Spleen (tissue), 13 donors: ENCODE data around the gene NKTR. TPM values are rescaled to one million over a fixed set of nuclear protein-coding genes. Genes with fewer than 3 reads are reported as not detected.
"Not testable (repeated sequence)": the region's sequence is repeated elsewhere in the genome, so short reads cannot be mapped to it uniquely, and the experiment has no call there.

ENCODE experiments used
- DNase-seq: peaks from one replicate; pipeline ENCODE4 v3.0.0-alpha.2; 2020
- H3K27ac ChIP-seq, 8 donors: fragments of 200-600 bp; sonication (generic) in 7 of 8; 1 replicate in 4 of 8; 2 replicates in 4 of 8; pipeline versions ENCODE4 v1.5.0 to v1.8.0; 2016 to 2021; ENCODE audit warnings: inconsistent platforms in 4 of 8, mild to moderate bottlenecking in 4 of 8, moderate library complexity in 1 of 8
- H3K27me3 ChIP-seq, 7 donors: fragments of 200-600 bp; sonication (generic) in 6 of 7; replicated peaks in 1 of 7; 1 replicate in 4 of 7; 2 replicates in 3 of 7; pipeline versions ENCODE4 v1.5.0 to v1.8.0; 2016 to 2021; ENCODE audit warnings: inconsistent platforms in 3 of 7, mild to moderate bottlenecking in 1 of 7
- H3K36me3 ChIP-seq, 6 donors: fragments of 200-600 bp; sonication (generic) in 5 of 6; 1 replicate in 4 of 6; 2 replicates in 2 of 6; pipeline versions ENCODE4 v1.5.0 to v1.8.0; 2016 to 2021; ENCODE audit warnings: inconsistent platforms in 2 of 6
- H3K4me1 ChIP-seq, 6 donors: fragments of 200-600 bp; sonication (generic) in 5 of 6; 1 replicate in 3 of 6; 2 replicates in 3 of 6; pipeline versions ENCODE4 v1.5.0 to v1.8.0; 2016 to 2021; ENCODE audit warnings: inconsistent platforms in 3 of 6
- H3K4me3 ChIP-seq, 8 donors: fragments of 200-600 bp; sonication (generic) in 7 of 8; 1 replicate in 4 of 8; 2 replicates in 4 of 8; pipeline versions ENCODE4 v1.5.0 to v1.8.0; 2016 to 2021; ENCODE audit warnings: inconsistent platforms in 4 of 8, mild to moderate bottlenecking in 4 of 8, moderate library complexity in 2 of 8
- H3K9me3 ChIP-seq, 8 donors: fragments of 200-600 bp; sonication (generic) in 7 of 8; 1 replicate in 4 of 8; 2 replicates in 4 of 8; pipeline versions ENCODE4 v1.5.0 to v1.8.0; 2016 to 2021; ENCODE audit warnings: inconsistent platforms in 4 of 8
- POLR2A ChIP-seq, 3 donors: fragments of 450-650 bp; IDR thresholded peaks; one replicate each; pipeline ENCODE4 v1.5.1; 2017; ENCODE audit warnings: antibody characterized with exemption in 3 of 3, mild to moderate bottlenecking in 1 of 3
- POLR2AphosphoS5 ChIP-seq, 3 donors: sonication (generic); formaldehyde crosslinking; IDR thresholded peaks; one replicate each; pipeline ENCODE4 v1.5.1; 2017; ENCODE audit warnings: antibody characterized with exemption in 3 of 3
- WGBS, 5 donors: extraction: QIAGEN DNeasy Blood & Tissue Kit in 3 of 5; methylation state at CpG; one replicate each; pipeline versions ENCODE4 v1.1.5 to v1.1.7; 2013 to 2018; 5-methylcytosine and 5-hydroxymethylcytosine counted together
- intact Hi-C: fragments of 100-400 bp; cut with DNase I; formaldehyde crosslinking; loops from one replicate; pipeline ENCODE4 v1.15.0; 2023; ENCODE audit warnings: low total_unique reads
- long read RNA-seq, 2 donors: transcript quantifications; one replicate each; lab custom pipeline, GENCODE V29; 2026
- polyA plus RNA-seq, 3 donors: library from polyadenylated mRNA; stranded (reverse); fragments of 200-250 nt; gene quantifications; one replicate each; pipeline ENCODE4 v1.2.1, GENCODE V29; 2013
- total RNA-seq, 7 donors: library from RNA; depleted of rRNA in 3 of 7; stranded (reverse); fragments of >200 nt in 3 of 7; fragmentation: NEBNext Ultra II Directional in 4 of 7; extraction: Animal tissue kit (Norgen Biotek cat#: 25700) in 4 of 7; gene quantifications; one replicate each; pipeline versions ENCODE4 v1.1.0 to v1.2.1, GENCODE V29; 2016 to 2021
- TF ChIP-seq, protein P1 (sequence below), 11 experiments: fragments of 200-600 bp in 7 of 11; fragments of 450-650 bp in 4 of 11; sonication (generic) in 4 of 11; IDR thresholded peaks in 8 of 11; conservative IDR thresholded peaks in 3 of 11; 1 replicate in 7 of 11; 2 replicates in 4 of 11; pipeline versions ENCODE4 v1.4.0 to v1.8.0; 2016 to 2021; ENCODE audit warnings: antibody characterized with exemption in 11 of 11, inconsistent platforms in 4 of 11, mild to moderate bottlenecking in 1 of 11
- donor health status: healthy with polysubstance abuse.
- donor health status: DM: no; HTN: no; CAD: no; lungs with moderate emphysema.
- donor health status: DM: no; HTN: no; CAD: no.
- donor health status: Bipolar disorder and iron deficiency.
- donor health status: healthy.
- donor health status: DM: no; HTN: no; CAD: no.
- donor health status: DM: yes; HTN: yes; CAD: no.

The NKTR gene
- 100 to 1,000 TPM in 6 of 7 donors, 10 to 100 TPM in 1; 99.2 to 258 (median 159) TPM for total RNA-seq
- 10 to 100 TPM; 19.9 to 35.8 (median 30.9) TPM for polyA plus RNA-seq
- long read RNA-seq, donor 1, full-length matches to known transcripts: 11 of 35 reads
- long read RNA-seq, donor 1, partial matches to known transcripts: 24 of 35 reads
- long read RNA-seq, donor 1, other reads (novel, unspliced or antisense): 0 of 35 reads
- long read RNA-seq, donor 2, full-length matches to known transcripts: 5 of 15 reads
- long read RNA-seq, donor 2, partial matches to known transcripts: 10 of 15 reads
- long read RNA-seq, donor 2, other reads (novel, unspliced or antisense): 0 of 15 reads

DNA sequence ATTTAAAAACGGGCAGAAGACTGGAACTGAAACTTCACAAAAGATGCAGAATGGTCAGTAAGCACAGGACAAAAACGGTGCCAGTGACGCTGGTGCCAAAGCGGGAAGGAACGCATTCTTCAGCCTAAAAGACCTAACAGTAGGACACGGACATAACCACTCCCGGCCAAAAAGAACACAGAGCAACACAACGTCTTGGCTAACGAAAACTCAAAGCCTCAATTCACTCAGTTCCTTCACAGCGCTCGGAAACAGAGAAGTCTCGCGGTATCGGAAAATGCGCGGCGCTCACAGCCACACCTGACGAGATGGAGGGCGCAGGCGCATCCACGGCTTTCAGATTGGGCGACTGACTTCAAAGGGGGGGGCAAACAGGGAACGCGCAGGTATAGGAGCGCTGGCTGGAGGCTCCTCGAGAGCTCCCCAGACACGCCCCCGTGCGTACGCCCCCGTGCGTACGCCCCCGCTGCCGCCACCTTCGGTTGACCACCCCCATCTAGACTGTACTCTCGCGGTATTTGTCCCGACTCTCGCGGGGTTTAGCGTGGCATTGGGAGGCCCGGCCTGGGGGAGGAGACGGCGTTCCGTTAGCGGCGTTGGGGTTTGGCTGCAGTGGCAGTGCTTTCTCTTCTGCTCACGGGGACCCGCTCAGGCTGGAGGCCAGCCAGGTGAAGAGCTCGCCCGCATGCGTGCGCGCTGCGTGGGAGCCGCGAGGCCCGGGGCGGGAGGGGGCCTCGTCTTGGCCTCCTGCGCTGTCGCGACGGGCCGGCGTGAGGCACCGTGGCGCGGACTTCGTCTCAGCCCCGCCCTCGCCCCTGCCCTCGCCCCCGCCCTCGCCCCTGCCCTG is at the start of gene NKTR:
Gene NKTR (plus strand): TSS at position 576 of the 847 bp plus-strand sequence. CDS start 321 bp downstream, outside the sequence.
- WGBS, 5 donors: 0 to 1% (median 0%) methylated on average over 23 to 76 of the region's 76 CpGs
- TF ChIP-seq POLR2AphosphoS5 (IDR thresholded peaks at IDR 0.05) (peak; percentile 97 to 99 (median 98)), POLR2A (IDR thresholded peaks at IDR 0.05) (peak in 2 of 3 donors; percentile 75 to 81)
- TF ChIP-seq, protein P1, sequence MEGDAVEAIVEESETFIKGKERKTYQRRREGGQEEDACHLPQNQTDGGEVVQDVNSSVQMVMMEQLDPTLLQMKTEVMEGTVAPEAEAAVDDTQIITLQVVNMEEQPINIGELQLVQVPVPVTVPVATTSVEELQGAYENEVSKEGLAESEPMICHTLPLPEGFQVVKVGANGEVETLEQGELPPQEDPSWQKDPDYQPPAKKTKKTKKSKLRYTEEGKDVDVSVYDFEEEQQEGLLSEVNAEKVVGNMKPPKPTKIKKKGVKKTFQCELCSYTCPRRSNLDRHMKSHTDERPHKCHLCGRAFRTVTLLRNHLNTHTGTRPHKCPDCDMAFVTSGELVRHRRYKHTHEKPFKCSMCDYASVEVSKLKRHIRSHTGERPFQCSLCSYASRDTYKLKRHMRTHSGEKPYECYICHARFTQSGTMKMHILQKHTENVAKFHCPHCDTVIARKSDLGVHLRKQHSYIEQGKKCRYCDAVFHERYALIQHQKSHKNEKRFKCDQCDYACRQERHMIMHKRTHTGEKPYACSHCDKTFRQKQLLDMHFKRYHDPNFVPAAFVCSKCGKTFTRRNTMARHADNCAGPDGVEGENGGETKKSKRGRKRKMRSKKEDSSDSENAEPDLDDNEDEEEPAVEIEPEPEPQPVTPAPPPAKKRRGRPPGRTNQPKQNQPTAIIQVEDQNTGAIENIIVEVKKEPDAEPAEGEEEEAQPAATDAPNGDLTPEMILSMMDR (IDR thresholded peaks at IDR 0.05 in 8 of 11, conservative IDR thresholded peaks at IDR 0.05 in 3 of 11): peak in 8 of 11 experiments; percentile 6 to 70 (median 45)
- Histone ChIP-seq H3K9me3 (peaks cover 0 to 10% (median 9%) of the 10 kb centered on the region in 8 donors), H3K4me3 (peak within 1 kb of the TSS; percentile 84 to 96 (median 89)), H3K27me3 (no peaks in the 10 kb centered on the region), H3K27ac (peak within 1 kb of the TSS; percentile 95 to 99 (median 98)), H3K4me1 (peaks cover 15 to 50% (median 38%) of the 10 kb centered on the region in 6 donors), H3K36me3 (peaks cover 0 to 46% (median 5%) of the 10 kb centered on the region in 6 donors)
- DNase-seq: peak; percentile 99
- intact Hi-C loops: no loop called here

DNA sequence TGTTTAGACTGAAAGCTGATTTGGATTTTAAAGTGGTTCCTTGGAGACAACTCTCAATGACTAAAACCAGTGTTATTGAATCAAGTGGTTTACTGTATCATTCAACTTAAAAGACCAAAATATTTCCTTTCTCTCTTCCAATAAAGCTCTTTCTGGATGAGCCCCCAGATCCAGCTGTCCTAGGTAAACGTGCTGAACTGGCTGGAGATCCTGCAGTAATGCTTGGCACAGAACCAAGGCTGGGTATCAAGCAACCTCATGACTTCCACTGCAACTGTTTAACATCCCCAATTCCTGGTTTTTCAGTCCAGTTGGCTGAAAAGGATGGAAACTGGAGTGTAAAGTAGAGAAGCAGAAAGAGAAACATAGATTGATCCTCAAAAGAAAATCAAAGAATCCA is 47.7 kb upstream of the NKTR start:
- Histone ChIP-seq H3K4me1 (peaks cover 0 to 27% (median 5%) of the 10 kb centered on the region in 6 donors), H3K9me3 (no peaks in the 10 kb centered on the region), H3K36me3 (peaks cover 2 to 100% (median 66%) of the 10 kb centered on the region in 6 donors), H3K4me3 (no peak overlapping the region), H3K27me3 (no peaks in the 10 kb centered on the region), H3K27ac (no peak overlapping the region)
- intact Hi-C loops: no loop called here
- no peak for DNase-seq
- 54 to 77% (median 67%) methylated on average over 1 of the region's 1 CpG for WGBS, 5 donors
- TF ChIP-seq, protein P1 (IDR thresholded peaks at IDR 0.05 in 8 of 11, conservative IDR thresholded peaks at IDR 0.05 in 3 of 11): no peak
- no peak for TF ChIP-seq POLR2AphosphoS5 (IDR thresholded peaks at IDR 0.05)
- TF ChIP-seq POLR2A (IDR thresholded peaks at IDR 0.05): no peak

DNA sequence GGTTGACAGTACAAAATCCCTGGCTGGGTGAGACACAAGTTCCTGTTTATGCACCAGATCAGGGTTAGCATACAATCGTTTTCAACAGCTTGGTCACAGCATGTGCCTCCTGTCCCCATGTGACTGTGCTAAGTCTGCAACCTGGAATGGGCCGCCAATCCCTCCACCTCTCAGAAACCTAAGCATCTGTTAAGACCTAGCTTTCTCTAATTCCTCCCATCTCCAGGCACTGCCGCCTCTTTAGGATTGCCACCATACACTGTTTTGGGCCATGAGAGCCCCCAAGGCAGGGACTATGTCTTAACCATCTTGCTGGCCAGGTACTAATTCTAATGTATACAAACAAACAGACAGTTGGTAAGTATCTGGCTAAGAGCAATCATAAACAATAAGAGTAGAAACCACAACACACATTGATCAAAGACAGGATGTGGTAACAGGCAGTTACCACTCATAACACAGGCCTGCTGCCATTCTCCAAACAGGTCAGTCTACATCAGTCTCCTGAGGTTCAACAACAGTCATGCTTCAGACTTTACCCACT is 44.3 kb upstream of the NKTR start:
- peak overlapping the region in 6 of 8 donors; percentile 46 to 84 (median 60) for H3K27ac ChIP-seq
- TF ChIP-seq POLR2AphosphoS5 (IDR thresholded peaks at IDR 0.05): peak in 1 of 3 donors; percentile 42
- TF ChIP-seq, protein P1 (IDR thresholded peaks at IDR 0.05 in 8 of 11, conservative IDR thresholded peaks at IDR 0.05 in 3 of 11): no peak
- TF ChIP-seq POLR2A (IDR thresholded peaks at IDR 0.05): no peak
- H3K9me3 ChIP-seq: no peaks in the 10 kb centered on the region
- no peak for DNase-seq
- peaks cover 2 to 100% (median 82%) of the 10 kb centered on the region in 6 donors for H3K36me3 ChIP-seq
- H3K4me1 ChIP-seq: peaks cover 0 to 27% (median 5%) of the 10 kb centered on the region in 6 donors
- no peaks in the 10 kb centered on the region for H3K27me3 ChIP-seq
- intact Hi-C loops: no loop called here
- no peak overlapping the region for H3K4me3 ChIP-seq
- WGBS, 5 donors: 53 to 62% (median 58%) methylated on average over 3 of the region's 3 CpGs

DNA sequence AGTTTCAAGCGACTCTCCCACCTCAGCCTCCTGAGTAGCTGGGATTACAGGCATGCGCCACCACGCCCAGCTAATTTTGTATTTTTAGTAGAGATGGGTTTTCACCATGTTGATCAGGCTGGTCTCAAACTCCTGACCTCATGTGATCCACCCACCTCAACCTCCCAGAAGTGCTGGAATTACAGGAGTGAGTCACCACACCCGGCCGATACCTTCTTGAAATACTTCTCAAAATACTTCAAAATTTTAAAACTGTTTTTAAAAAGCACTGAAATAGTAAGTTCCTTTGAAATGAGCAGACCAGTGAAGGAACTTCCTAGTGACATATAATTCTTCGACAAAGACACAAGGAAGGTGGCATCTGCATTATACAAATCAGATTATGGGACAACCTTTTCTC is 43.7 kb upstream of the NKTR start:
- H3K9me3 ChIP-seq, H3K27me3 ChIP-seq, H3K4me3 ChIP-seq, DNase-seq, intact Hi-C loops: not testable (repeated sequence)
- peaks cover 2 to 100% (median 83%) of the 10 kb centered on the region in 6 donors for H3K36me3 ChIP-seq
- WGBS, 5 donors: 90 to 97% (median 92%) methylated on average over 6 of the region's 6 CpGs
- H3K4me1 ChIP-seq: peaks cover 0 to 27% (median 5%) of the 10 kb centered on the region in 6 donors
- H3K27ac ChIP-seq: peak overlapping the region in 4 of 8 donors; percentile 53 to 84 (median 64)
